ENCODE data around the gene HLA-E. TPM values are rescaled to one million over a fixed set of nuclear protein-coding genes. Genes with fewer than 3 reads are reported as not detected.

HLA-E gene
- 370 and 377 TPM in 2 replicates for total RNA-seq (2013; cell fraction: nucleolus; rRNA removed)
- total RNA-seq (2014; rRNA removed): 483 and 499 TPM in 2 replicates
- 262 and 265 TPM in 2 replicates for total RNA-seq (2014; rRNA removed; fragmentation: Illumina TruSeq; extraction: Trizol)
- 390 and 409 TPM in 2 replicates for total RNA-seq (2021)
- polyA plus RNA-seq (2011; ENCODE audit: low read depth): 300 TPM
- polyA plus RNA-seq (2011; rRNA removed): 259 and 321 TPM in 2 replicates
- polyA plus RNA-seq (2011; cell fraction: cytosol; rRNA removed): 371 and 460 TPM in 2 replicates
- 254 and 282 TPM in 2 replicates for polyA plus RNA-seq (2011; cell fraction: nucleus; rRNA removed)
- 497 and 532 TPM in 2 replicates for polyA plus RNA-seq (2012)
- polyA plus RNA-seq (2014; fragmentation: Illumina TruSeq; extraction: Trizol): 157 and 256 TPM in 2 replicates
- 10 to 100 TPM; 35.1 to 62.3 TPM for polyA plus RNA-seq (2014; fragmentation: Nextera tagmentation; extraction: Ambion mirVana)
- 480 and 510 TPM in 2 replicates for polyA plus RNA-seq (2014; rRNA removed)
- 100 to 1,000 TPM; 251 to 272 TPM for polyA plus RNA-seq (2016; fragmentation: Nextera tagmentation; extraction: Ambion mirVana)
- 217 and 352 TPM in 2 replicates for polyA minus RNA-seq (2011; rRNA and poly(A)+ RNA removed)
- 109 and 129 TPM in 2 replicates for polyA minus RNA-seq (2011; cell fraction: cytosol; rRNA and poly(A)+ RNA removed)
- 98.8 and 156 TPM in 2 replicates for polyA minus RNA-seq (2011; cell fraction: nucleus; rRNA and poly(A)+ RNA removed)
- percentile 100 among the genes with signal in this experiment for Bru-seq, nascent RNA
- percentile 100 among the genes with signal in this experiment for BruChase-seq, experiment 1, labeled RNA remaining after a 6-hour chase
- BruChase-seq, experiment 2, labeled RNA remaining after a 2-hour chase: percentile 100 among the genes with signal in this experiment
- long read RNA-seq, experiment 1, transcript HLA-E-201 (8 exons, 2,601 nt): major isoform, 230 of 279 reads
- long read RNA-seq, experiment 1, partial matches to known transcripts: 24 of 279 reads
- long read RNA-seq, experiment 1, other reads (novel, unspliced or antisense): 25 of 279 reads
- long read RNA-seq, experiment 2, transcript HLA-E-201 (8 exons, 2,601 nt): major isoform, 399 of 462 reads
- long read RNA-seq, experiment 2, partial matches to known transcripts: 40 of 462 reads
- long read RNA-seq, experiment 2, other reads (novel, unspliced or antisense): 23 of 462 reads

GRCh38 chr6:30489081-30490025, at the start of gene HLA-E:
TSS of gene HLA-E (plus strand) at chr6:30489509. CDS start at chr6:30489532, 23 bp downstream.
- ChIA-PET RAD21 (ENCODE audit: unreplicated experiment) (interaction anchor here (1.0 to 1.3 kb wide), 2 partner anchors 19 to 43 kb away, joined by 3 to 12 read pairs; no protein-coding TSS in a partner anchor), SMC1A (ENCODE audit: uncharacterized antibody, unreplicated experiment) (interaction anchor here (6.0 to 7.9 kb wide), 2 partner anchors 43 to 51 kb away, joined by 49 to 221 read pairs; no protein-coding TSS in a partner anchor), CTCF (interaction anchor here (1.4 to 10.3 kb wide), 6 partner anchors 12 to 54 kb away, joined by 5 to 480 read pairs (median 82); no protein-coding TSS in a partner anchor), POLR2A (interaction anchor here (1.0 to 1.2 kb wide), 2 partner anchors 20 to 124 kb away, joined by 3 to 6 read pairs; no protein-coding TSS in a partner anchor)
- peak within 1 kb of the TSS; percentile 94 for H3K4me3 ChIP-seq
- H3K27ac ChIP-seq (ENCODE audit: control insufficient read depth, insufficient read depth): peak within 1 kb of the TSS; percentile 93
- no peaks in the 10 kb centered on the region for H3K9me3 ChIP-seq (replicated peaks; ENCODE audit: control insufficient read depth, insufficient read depth, low read length)
- ATAC-seq (peak; percentile 87), DNase-seq (ENCODE audit: low read depth, low spot score) (peak; percentile 99), FAIRE-seq (peak; percentile 97)
- H3K36me3 ChIP-seq (ENCODE audit: control insufficient read depth in 2 of 2, insufficient read depth in 2 of 2, low read length in 1 of 2): peaks cover 20 to 37% of the 10 kb centered on the region in 2 experiments
- H4K20me1 ChIP-seq (ENCODE audit: control insufficient read depth, insufficient read depth): peaks cover 4% of the 10 kb centered on the region
- H3K9ac ChIP-seq (ENCODE audit: control insufficient read depth, insufficient read depth, low read length): peak within 1 kb of the TSS; percentile 94
- 5% methylated on average over 68 of the region's 68 CpGs for WGBS (ENCODE audit: insufficient coverage, insufficient replicate concordance, low lambda C conversion rate, missing lambda C conversion rate)
- H3K4me1 ChIP-seq (ENCODE audit: control insufficient read depth, insufficient read depth, low read length): peaks cover 18% of the 10 kb centered on the region
- peak within 1 kb of the TSS; percentile 94 for H3K4me2 ChIP-seq (ENCODE audit: control insufficient read depth, insufficient read depth)
- intact Hi-C loops (cut with micrococcal nuclease; ENCODE audit: unreplicated experiment) (loop anchor here (2.0 to 10.0 kb wide), 2 partner anchors 19 to 595 kb away; no protein-coding TSS in a partner anchor), in situ Hi-C loops (cut with MboI) (loop anchor here (5.0 kb wide), 1 partner anchor 43 kb away; no protein-coding TSS in a partner anchor)
- peak within 1 kb of the TSS; percentile 52 for H2AFZ ChIP-seq (ENCODE audit: control insufficient read depth, low read depth, low read length)
- BruUV-seq (replicated peaks): TSS peak; percentile 82
- no peaks in the 10 kb centered on the region for H3K27me3 ChIP-seq (replicated peaks in 1 of 2; ENCODE audit: control insufficient read depth in 2 of 2, insufficient read depth in 2 of 2, low read length in 1 of 2)
- peaks cover 34% of the 10 kb centered on the region for H3K79me2 ChIP-seq (ENCODE audit: control insufficient read depth, insufficient read depth, low read length)
- TF ChIP-seq NFYB (IDR thresholded peaks at IDR 0.05; ENCODE audit: insufficient read depth, low read depth, low read length) (peak; percentile 92), NR2C2 (IDR thresholded peaks at IDR 0.05; ENCODE audit: borderline replicate concordance, control insufficient read depth, insufficient read length, low read depth) (no peak), TCF3 (IDR thresholded peaks at IDR 0.05; ENCODE audit: borderline replicate concordance, insufficient read depth, low read depth, low read length) (peak; percentile 87; the same call in 1 of the 2 replicates), SIN3A (IDR thresholded peaks at IDR 0.05; ENCODE audit: low read depth, low read length) (0 out of 2 replicates have a peak, but pooled peaks have one; percentile 17), NR2F1 (conservative IDR thresholded peaks at IDR 0.05) (peak; percentile 89), CBX5 (IDR thresholded peaks at IDR 0.05; ENCODE audit: low read depth) (0 out of 2 replicates have a peak, but pooled peaks have one; percentile 73), ATF3 (IDR thresholded peaks at IDR 0.05; ENCODE audit: borderline replicate concordance, extremely low read depth, low read depth, low read length) (no peak), RFX5 (IDR thresholded peaks at IDR 0.05; ENCODE audit: low read depth, low read length) (peak; percentile 99), ETV6 (conservative IDR thresholded peaks at IDR 0.05 in 1 of 2, IDR thresholded peaks at IDR 0.05 in 1 of 2; ENCODE audit: borderline replicate concordance in 1 of 2, low read depth in 1 of 2) (peak in 1 of 2 experiments; percentile 45; a peak in 1 of 4 replicates), ZNF207 (IDR thresholded peaks at IDR 0.05; ENCODE audit: borderline replicate concordance) (peak; percentile 20)
- TF ChIP-seq, protein P1, sequence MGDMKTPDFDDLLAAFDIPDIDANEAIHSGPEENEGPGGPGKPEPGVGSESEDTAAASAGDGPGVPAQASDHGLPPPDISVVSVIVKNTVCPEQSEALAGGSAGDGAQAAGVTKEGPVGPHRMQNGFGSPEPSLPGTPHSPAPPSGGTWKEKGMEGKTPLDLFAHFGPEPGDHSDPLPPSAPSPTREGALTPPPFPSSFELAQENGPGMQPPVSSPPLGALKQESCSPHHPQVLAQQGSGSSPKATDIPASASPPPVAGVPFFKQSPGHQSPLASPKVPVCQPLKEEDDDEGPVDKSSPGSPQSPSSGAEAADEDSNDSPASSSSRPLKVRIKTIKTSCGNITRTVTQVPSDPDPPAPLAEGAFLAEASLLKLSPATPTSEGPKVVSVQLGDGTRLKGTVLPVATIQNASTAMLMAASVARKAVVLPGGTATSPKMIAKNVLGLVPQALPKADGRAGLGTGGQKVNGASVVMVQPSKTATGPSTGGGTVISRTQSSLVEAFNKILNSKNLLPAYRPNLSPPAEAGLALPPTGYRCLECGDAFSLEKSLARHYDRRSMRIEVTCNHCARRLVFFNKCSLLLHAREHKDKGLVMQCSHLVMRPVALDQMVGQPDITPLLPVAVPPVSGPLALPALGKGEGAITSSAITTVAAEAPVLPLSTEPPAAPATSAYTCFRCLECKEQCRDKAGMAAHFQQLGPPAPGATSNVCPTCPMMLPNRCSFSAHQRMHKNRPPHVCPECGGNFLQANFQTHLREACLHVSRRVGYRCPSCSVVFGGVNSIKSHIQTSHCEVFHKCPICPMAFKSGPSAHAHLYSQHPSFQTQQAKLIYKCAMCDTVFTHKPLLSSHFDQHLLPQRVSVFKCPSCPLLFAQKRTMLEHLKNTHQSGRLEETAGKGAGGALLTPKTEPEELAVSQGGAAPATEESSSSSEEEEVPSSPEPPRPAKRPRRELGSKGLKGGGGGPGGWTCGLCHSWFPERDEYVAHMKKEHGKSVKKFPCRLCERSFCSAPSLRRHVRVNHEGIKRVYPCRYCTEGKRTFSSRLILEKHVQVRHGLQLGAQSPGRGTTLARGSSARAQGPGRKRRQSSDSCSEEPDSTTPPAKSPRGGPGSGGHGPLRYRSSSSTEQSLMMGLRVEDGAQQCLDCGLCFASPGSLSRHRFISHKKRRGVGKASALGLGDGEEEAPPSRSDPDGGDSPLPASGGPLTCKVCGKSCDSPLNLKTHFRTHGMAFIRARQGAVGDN (IDR thresholded peaks at IDR 0.05): peak; percentile 62

All from GM12878 (cell line).